H1 (cell line): Measurements from ENCODE around the gene DOCK1. TPM values are rescaled to one million over a fixed set of nuclear protein-coding genes. Genes with fewer than 3 reads are reported as not detected.

Source experiments
- BRCA1 ChIP-seq: IDR thresholded peaks from 2 replicates; pipeline ENCODE4 v1.6.1; 2012; ENCODE audit warnings: low read depth, low read length, improper control_type of control experiment
- EP300 ChIP-seq, 2 experiments: IDR thresholded peaks; 1 replicate in 1 of 2; 2 replicates in 1 of 2; pipeline ENCODE4 v1.6.1; 2011 to 2012; ENCODE audit warnings: low read depth in 2 of 2, low read length in 2 of 2, mild to moderate bottlenecking in 2 of 2, borderline replicate concordance in 1 of 2, inconsistent platforms in 1 of 2, moderate library complexity in 1 of 2
- NRF1 ChIP-seq: IDR thresholded peaks from 2 replicates; pipeline ENCODE4 v1.6.1; 2011; ENCODE audit warnings: mild to moderate bottlenecking, low read depth, low read length, improper control_type of control experiment
- ZNF274 ChIP-seq: IDR thresholded peaks from 2 replicates; pipeline ENCODE4 v1.7.0; 2012; ENCODE audit warnings: low read length, borderline replicate concordance; ENCODE audit errors: extremely low read depth
- polyA plus RNA-seq, 7 experiments: library from polyadenylated mRNA; depleted of rRNA in 3 of 7; stranded (reverse) in 5 of 7; unstranded in 2 of 7; fragments of >200 nt in 5 of 7; fragments of 200-250 nt in 2 of 7; gene quantifications; 1 replicate in 5 of 7; 2 replicates in 1 of 7; 4 replicates in 1 of 7; pipeline versions ENCODE4 v1.2.1 to v1.2.3, GENCODE V29; 2011 to 2013; ENCODE audit warnings: missing spikeins in 2 of 7, mixed read lengths in 2 of 7
- total RNA-seq: library from RNA; stranded (reverse); fragmentation: NEBNext Ultra II Directional; extraction: Animal tissue kit (Norgen Biotek cat#: 25700); gene quantifications from 2 replicates; pipeline ENCODE4 v1.2.1, GENCODE V29; 2021

Gene DOCK1
- total and polyA plus RNA-seq, 2 of the 8 experiments (the other 6 are each of a cell fraction or from before 2014, with no cell fraction given): 11.6 to 53.0 TPM

- TF ChIP-seq BRCA1 (no peak), NRF1 (no peak), ZNF274 (no peak), EP300 (IDR thresholded peaks at IDR 0.05; ENCODE audit: borderline replicate concordance in 1 of 2, low read depth in 2 of 2, low read length in 2 of 2) (no peak)
- TF ChIP-seq, all 59 proteins: peak for 0
These were observed 347.6 kb downstream of the DOCK1 start (continued) for GRCh38 chr10:127252818-127253217.
